PC-9 (cell line): ENCODE data around the gene PRDM16.

Source experiments
- EZH2 ChIP-seq: fragments of 200-600 bp; sonication (generic); IDR thresholded peaks from 2 replicates; pipeline ENCODE4 v1.8.0; 2017; ENCODE audit warnings: antibody characterized with exemption, low read depth
- TF ChIP-seq, protein P1 (sequence below): fragments of 200-600 bp; sonication (generic); conservative IDR thresholded peaks from 2 replicates; pipeline ENCODE4 v1.6.1; 2017; ENCODE audit warnings: mixed run types, antibody characterized with exemption, mild to moderate bottlenecking, moderate library complexity

- TF ChIP-seq, protein P1, sequence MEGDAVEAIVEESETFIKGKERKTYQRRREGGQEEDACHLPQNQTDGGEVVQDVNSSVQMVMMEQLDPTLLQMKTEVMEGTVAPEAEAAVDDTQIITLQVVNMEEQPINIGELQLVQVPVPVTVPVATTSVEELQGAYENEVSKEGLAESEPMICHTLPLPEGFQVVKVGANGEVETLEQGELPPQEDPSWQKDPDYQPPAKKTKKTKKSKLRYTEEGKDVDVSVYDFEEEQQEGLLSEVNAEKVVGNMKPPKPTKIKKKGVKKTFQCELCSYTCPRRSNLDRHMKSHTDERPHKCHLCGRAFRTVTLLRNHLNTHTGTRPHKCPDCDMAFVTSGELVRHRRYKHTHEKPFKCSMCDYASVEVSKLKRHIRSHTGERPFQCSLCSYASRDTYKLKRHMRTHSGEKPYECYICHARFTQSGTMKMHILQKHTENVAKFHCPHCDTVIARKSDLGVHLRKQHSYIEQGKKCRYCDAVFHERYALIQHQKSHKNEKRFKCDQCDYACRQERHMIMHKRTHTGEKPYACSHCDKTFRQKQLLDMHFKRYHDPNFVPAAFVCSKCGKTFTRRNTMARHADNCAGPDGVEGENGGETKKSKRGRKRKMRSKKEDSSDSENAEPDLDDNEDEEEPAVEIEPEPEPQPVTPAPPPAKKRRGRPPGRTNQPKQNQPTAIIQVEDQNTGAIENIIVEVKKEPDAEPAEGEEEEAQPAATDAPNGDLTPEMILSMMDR = no peak
- no peak for TF ChIP-seq EZH2
Measured at GRCh38 chr1:3124246-3124645, 55.2 kb downstream of the PRDM16 start.
